Measurements from ENCODE around the gene COPB1.

COPB1 gene

DNA sequence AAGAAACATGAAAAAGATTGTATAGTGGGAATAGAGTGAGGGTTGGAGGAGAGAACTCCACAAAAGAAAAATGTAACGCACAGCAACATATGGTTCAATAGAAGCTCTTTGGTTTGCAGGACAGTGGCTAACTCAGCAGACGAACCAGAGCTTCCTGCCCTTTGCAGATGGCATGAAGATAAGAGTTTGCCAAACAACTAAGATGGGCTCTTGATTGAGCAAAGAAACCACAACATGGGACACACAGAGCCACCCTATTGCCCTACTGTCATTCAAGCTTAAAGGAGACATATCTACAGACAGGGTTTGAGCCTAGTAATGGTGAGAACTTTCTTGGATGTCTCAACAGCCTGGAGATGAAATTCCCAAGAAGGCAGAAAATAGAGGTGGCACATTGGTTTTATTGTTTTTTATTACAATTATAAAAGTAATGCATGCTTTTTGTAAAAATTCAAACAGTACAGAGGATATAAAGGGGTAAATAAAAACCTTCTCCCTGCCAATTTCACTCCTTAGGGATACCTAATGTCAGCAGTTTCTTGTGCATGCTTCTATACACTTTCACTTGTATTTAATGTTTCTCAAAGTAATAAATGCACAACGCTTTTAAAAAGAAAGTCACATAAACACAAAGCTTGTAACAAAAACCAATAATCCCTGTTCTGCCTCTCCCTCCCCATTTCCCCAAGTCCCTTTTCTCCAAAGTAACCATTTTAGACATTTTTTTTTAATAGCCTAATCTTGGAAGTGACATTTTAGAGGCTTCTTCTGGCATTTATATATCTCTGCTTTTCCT lies 63.7 kb downstream of the COPB1 start:
- no peaks in the 10 kb centered on the region for H4K20me1 ChIP-seq (ENCODE audit: insufficient read depth, low read length, poor library complexity, severe bottlenecking)
- no peaks in the 10 kb centered on the region for H3K9me2 ChIP-seq (replicated peaks; ENCODE audit: low read depth, low read length)
- H3K9me3 ChIP-seq (ENCODE audit: insufficient read depth, low read depth, low read length): no peaks in the 10 kb centered on the region
- no peaks in the 10 kb centered on the region for H3K79me2 ChIP-seq (ENCODE audit: insufficient read depth, low read length)
- H3K4me2 ChIP-seq (ENCODE audit: low read depth, low read length, poor library complexity, severe bottlenecking): peak overlapping the region; percentile 62
- H3K9ac ChIP-seq (ENCODE audit: low read depth, low read length, poor library complexity, severe bottlenecking): no peak overlapping the region
- peaks cover 3% of the 10 kb centered on the region; the same call in 1 of the 2 replicates for H3F3A ChIP-seq (ENCODE audit: low read depth)
- no peaks in the 10 kb centered on the region for H3K36me3 ChIP-seq (ENCODE audit: insufficient read depth, low read length)
- TF ChIP-seq EZH2phosphoT487 (IDR thresholded peaks at IDR 0.05; ENCODE audit: borderline replicate concordance): no peak
- TF ChIP-seq, protein P1, sequence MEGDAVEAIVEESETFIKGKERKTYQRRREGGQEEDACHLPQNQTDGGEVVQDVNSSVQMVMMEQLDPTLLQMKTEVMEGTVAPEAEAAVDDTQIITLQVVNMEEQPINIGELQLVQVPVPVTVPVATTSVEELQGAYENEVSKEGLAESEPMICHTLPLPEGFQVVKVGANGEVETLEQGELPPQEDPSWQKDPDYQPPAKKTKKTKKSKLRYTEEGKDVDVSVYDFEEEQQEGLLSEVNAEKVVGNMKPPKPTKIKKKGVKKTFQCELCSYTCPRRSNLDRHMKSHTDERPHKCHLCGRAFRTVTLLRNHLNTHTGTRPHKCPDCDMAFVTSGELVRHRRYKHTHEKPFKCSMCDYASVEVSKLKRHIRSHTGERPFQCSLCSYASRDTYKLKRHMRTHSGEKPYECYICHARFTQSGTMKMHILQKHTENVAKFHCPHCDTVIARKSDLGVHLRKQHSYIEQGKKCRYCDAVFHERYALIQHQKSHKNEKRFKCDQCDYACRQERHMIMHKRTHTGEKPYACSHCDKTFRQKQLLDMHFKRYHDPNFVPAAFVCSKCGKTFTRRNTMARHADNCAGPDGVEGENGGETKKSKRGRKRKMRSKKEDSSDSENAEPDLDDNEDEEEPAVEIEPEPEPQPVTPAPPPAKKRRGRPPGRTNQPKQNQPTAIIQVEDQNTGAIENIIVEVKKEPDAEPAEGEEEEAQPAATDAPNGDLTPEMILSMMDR (conservative IDR thresholded peaks at IDR 0.05; ENCODE audit: low read length): no peak
- H3K4me3 ChIP-seq (ENCODE audit: low read length, poor library complexity, severe bottlenecking): peak overlapping the region; percentile 15
- H2AFZ ChIP-seq (ENCODE audit: low read length): no peak overlapping the region
- peaks cover 13% of the 10 kb centered on the region for H3K4me1 ChIP-seq (ENCODE audit: insufficient read depth, low read length, poor library complexity, severe bottlenecking)
- no peaks in the 10 kb centered on the region for H3K27me3 ChIP-seq (ENCODE audit: insufficient read depth, low read length, poor library complexity, severe bottlenecking)

DNA sequence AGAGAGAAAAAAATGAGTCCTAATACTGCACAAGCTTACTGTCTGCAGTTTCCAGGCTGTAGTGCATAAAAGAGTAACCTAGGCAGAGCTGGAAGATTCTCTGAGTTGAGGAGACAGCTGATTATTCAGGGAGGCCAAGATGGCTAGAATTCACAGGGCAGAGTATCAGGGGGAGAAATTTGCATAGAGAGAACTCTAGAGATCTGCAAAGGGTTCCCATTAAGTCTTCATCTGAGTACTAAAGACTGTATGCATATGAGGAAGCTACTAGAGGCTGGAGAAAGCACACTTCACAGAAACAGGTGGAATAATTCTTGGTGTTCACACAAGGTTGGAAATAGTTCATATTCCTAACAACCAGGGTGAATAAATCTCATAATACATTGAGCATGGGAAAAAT lies 74.0 kb downstream of the COPB1 start:
- no peaks in the 10 kb centered on the region for H3K9me3 ChIP-seq (ENCODE audit: insufficient read depth, low read depth, low read length)
- no peaks in the 10 kb centered on the region for H3K9me2 ChIP-seq (replicated peaks; ENCODE audit: low read depth, low read length)
- H3K9ac ChIP-seq (ENCODE audit: low read depth, low read length, poor library complexity, severe bottlenecking): no peak overlapping the region
- TF ChIP-seq, protein P1 (conservative IDR thresholded peaks at IDR 0.05; ENCODE audit: low read length): no peak
- TF ChIP-seq EZH2phosphoT487 (IDR thresholded peaks at IDR 0.05; ENCODE audit: borderline replicate concordance): no peak
- H3F3A ChIP-seq (ENCODE audit: low read depth): no peaks in the 10 kb centered on the region
- H3K4me1 ChIP-seq (ENCODE audit: insufficient read depth, low read length, poor library complexity, severe bottlenecking): no peaks in the 10 kb centered on the region
- no peaks in the 10 kb centered on the region for H3K36me3 ChIP-seq (ENCODE audit: insufficient read depth, low read length)
- H3K79me2 ChIP-seq (ENCODE audit: insufficient read depth, low read length): no peaks in the 10 kb centered on the region
- H3K4me2 ChIP-seq (ENCODE audit: low read depth, low read length, poor library complexity, severe bottlenecking): no peak overlapping the region
- no peak overlapping the region for H2AFZ ChIP-seq (ENCODE audit: low read length)
- no peaks in the 10 kb centered on the region for H3K27me3 ChIP-seq (ENCODE audit: insufficient read depth, low read length, poor library complexity, severe bottlenecking)
- H3K4me3 ChIP-seq (ENCODE audit: low read length, poor library complexity, severe bottlenecking): no peak overlapping the region
- H4K20me1 ChIP-seq (ENCODE audit: insufficient read depth, low read length, poor library complexity, severe bottlenecking): no peaks in the 10 kb centered on the region

DNA sequence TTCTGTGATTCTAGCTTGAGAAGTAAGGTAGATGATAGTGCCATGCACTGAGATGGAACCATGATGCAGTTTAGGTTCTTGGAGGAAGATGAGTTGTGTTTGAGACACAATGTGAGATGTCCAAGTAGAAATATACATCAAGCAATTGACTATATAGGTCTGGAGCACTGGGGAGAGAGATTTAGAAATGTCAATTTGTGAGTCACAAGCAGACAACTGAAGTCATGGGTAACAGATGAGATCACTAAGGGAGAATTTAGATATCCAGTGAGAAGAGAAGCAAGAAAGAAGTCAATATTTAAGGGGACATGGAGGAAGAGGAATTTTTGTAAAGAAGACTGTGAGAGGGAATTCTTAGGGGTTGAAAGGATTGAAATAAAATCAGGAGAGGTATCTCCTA lies 75.5 kb downstream of the COPB1 start:
- Histone ChIP-seq H3K4me3 (ENCODE audit: low read length, poor library complexity, severe bottlenecking) (no peak overlapping the region), H3K9me2 (replicated peaks; ENCODE audit: low read depth, low read length) (no peaks in the 10 kb centered on the region), H3K27me3 (ENCODE audit: insufficient read depth, low read length, poor library complexity, severe bottlenecking) (no peaks in the 10 kb centered on the region), H2AFZ (ENCODE audit: low read length) (no peak overlapping the region), H3K4me1 (ENCODE audit: insufficient read depth, low read length, poor library complexity, severe bottlenecking) (no peaks in the 10 kb centered on the region), H3K4me2 (ENCODE audit: low read depth, low read length, poor library complexity, severe bottlenecking) (no peak overlapping the region), H3K9ac (ENCODE audit: low read depth, low read length, poor library complexity, severe bottlenecking) (no peak overlapping the region), H3F3A (ENCODE audit: low read depth) (no peaks in the 10 kb centered on the region), H3K9me3 (ENCODE audit: insufficient read depth, low read depth, low read length) (no peaks in the 10 kb centered on the region), H4K20me1 (ENCODE audit: insufficient read depth, low read length, poor library complexity, severe bottlenecking) (no peaks in the 10 kb centered on the region), H3K36me3 (ENCODE audit: insufficient read depth, low read length) (no peaks in the 10 kb centered on the region), H3K79me2 (ENCODE audit: insufficient read depth, low read length) (no peaks in the 10 kb centered on the region)
- TF ChIP-seq, protein P1 (conservative IDR thresholded peaks at IDR 0.05; ENCODE audit: low read length): no peak
- no peak for TF ChIP-seq EZH2phosphoT487 (IDR thresholded peaks at IDR 0.05; ENCODE audit: borderline replicate concordance)

All from Loucy (cell line).